Tibial artery (tissue), 4 donors: ENCODE results near the gene TRMO.

Experiments
- DNase-seq, 2 donors: peaks; one replicate each; pipeline ENCODE4 v3.0.0-alpha.2; 2019
- H3K27ac ChIP-seq, 2 donors: fragments of 200-600 bp; sonication (generic) in 1 of 2; 1 replicate in 1 of 2; 2 replicates in 1 of 2; pipeline ENCODE4 v1.5.1; 2018 to 2019; ENCODE audit warnings: mild to moderate bottlenecking in 1 of 2
- H3K27me3 ChIP-seq, 2 donors: fragments of 200-600 bp; sonication (generic) in 1 of 2; one replicate each; pipeline versions ENCODE4 v1.5.1 to v1.6.0; 2016 to 2019
- H3K36me3 ChIP-seq, 3 donors: fragments of 200-600 bp; sonication (generic) in 2 of 3; one replicate each; pipeline ENCODE4 v1.5.1; 2016 to 2019; ENCODE audit warnings: mild to moderate bottlenecking in 2 of 3
- H3K4me1 ChIP-seq, 4 donors: fragments of 200-600 bp; sonication (generic) in 2 of 4; 1 replicate in 3 of 4; 2 replicates in 1 of 4; pipeline ENCODE4 v1.5.1; 2016 to 2019
- H3K4me3 ChIP-seq, 2 donors: fragments of 200-600 bp; sonication (generic) in 1 of 2; 1 replicate in 1 of 2; 2 replicates in 1 of 2; pipeline ENCODE4 v1.5.1; 2018 to 2019; ENCODE audit warnings: mild to moderate bottlenecking in 2 of 2
- H3K9me3 ChIP-seq, 3 donors: fragments of 200-600 bp; sonication (generic) in 1 of 3; one replicate each; pipeline ENCODE4 v1.5.1; 2016 to 2019
- intact Hi-C: fragments of 100-400 bp; cut with DNase I; formaldehyde crosslinking; loops from one replicate; pipeline ENCODE4 v1.15.0; 2023; ENCODE audit warnings: low total_unique reads
- TF ChIP-seq, protein P1 (sequence below), 2 experiments: fragments of 200-600 bp in 1 of 2; fragments of 450-650 bp in 1 of 2; IDR thresholded peaks; one replicate each; pipeline ENCODE4 v1.5.1; 2017 to 2019; ENCODE audit warnings: antibody characterized with exemption in 2 of 2, mild to moderate bottlenecking in 1 of 2, moderate library complexity in 1 of 2

TRMO gene

DNA sequence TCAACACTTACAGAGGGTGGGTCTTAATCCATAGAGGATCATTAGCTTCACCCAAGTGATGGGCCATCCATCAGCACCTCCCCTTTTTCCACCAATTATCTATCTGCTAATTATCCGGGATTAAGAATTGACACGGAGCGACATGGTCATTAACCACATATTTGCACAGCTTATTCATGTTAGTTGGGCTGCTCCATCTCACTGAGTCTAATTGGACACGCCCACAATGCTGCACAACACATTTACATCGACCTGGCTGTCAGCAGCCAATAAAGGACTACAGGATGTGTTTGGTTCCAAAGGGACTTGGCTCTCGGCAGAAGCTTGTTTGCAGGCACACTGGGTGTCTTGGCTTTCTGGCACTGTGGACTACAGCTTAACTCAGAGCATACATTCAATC is 47.7 kb downstream of the TRMO start:
- intact Hi-C loops: no loop called here
- Histone ChIP-seq H3K36me3 (no peaks in the 10 kb centered on the region), H3K4me1 (peaks cover 0 to 6% (median 0%) of the 10 kb centered on the region in 4 donors), H3K9me3 (no peaks in the 10 kb centered on the region), H3K27ac (no peak overlapping the region), H3K4me3 (no peak overlapping the region), H3K27me3 (no peaks in the 10 kb centered on the region)
- no peak for DNase-seq
- TF ChIP-seq, protein P1, sequence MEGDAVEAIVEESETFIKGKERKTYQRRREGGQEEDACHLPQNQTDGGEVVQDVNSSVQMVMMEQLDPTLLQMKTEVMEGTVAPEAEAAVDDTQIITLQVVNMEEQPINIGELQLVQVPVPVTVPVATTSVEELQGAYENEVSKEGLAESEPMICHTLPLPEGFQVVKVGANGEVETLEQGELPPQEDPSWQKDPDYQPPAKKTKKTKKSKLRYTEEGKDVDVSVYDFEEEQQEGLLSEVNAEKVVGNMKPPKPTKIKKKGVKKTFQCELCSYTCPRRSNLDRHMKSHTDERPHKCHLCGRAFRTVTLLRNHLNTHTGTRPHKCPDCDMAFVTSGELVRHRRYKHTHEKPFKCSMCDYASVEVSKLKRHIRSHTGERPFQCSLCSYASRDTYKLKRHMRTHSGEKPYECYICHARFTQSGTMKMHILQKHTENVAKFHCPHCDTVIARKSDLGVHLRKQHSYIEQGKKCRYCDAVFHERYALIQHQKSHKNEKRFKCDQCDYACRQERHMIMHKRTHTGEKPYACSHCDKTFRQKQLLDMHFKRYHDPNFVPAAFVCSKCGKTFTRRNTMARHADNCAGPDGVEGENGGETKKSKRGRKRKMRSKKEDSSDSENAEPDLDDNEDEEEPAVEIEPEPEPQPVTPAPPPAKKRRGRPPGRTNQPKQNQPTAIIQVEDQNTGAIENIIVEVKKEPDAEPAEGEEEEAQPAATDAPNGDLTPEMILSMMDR (IDR thresholded peaks at IDR 0.05): no peak

DNA sequence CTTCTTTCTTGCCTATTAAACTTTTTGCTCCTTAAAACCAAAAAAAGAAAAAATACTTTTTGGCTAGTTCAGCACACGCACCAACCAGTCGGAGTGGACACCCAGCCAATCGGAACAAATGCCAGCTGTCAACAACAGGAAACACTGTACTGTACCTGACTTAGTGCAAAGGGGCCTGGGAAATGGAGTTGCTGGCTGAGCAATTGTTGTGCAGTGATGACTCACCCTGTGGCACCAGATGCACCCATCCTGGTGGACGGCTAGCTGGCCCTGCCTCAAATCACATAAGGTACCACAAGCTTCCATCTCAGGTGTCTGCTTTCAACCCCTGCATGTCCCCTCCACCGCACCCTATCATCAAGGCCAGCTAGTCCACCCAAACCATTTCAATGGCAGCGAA is 48.4 kb downstream of the TRMO start:
- H3K36me3 ChIP-seq: no peaks in the 10 kb centered on the region
- peaks cover 0 to 6% (median 0%) of the 10 kb centered on the region in 4 donors for H3K4me1 ChIP-seq
- TF ChIP-seq, protein P1 (IDR thresholded peaks at IDR 0.05): no peak
- no peak overlapping the region for H3K4me3 ChIP-seq
- no peaks in the 10 kb centered on the region for H3K27me3 ChIP-seq
- no peaks in the 10 kb centered on the region for H3K9me3 ChIP-seq
- DNase-seq: no peak
- H3K27ac ChIP-seq: no peak overlapping the region
- intact Hi-C loops: no loop called here

DNA sequence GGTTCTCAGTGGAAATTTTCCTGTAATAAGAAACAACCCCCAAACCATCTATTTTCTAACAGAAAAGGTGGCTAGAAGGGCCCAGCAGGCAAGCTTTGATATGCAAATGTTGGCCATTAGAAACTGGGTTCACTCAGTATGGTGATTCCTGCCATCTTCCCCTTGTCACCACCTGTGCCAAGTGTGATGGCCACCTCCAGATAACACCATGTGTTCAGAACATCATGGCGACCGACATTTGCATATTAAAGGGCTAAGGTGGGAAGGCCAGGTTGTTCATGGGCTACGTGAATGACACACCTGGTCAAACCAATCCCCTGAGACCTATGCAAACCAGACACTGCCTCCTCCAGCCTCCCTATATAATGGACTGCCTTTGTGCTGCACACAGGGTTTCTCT is 48.9 kb downstream of the TRMO start:
- TF ChIP-seq, protein P1 (IDR thresholded peaks at IDR 0.05): no peak
- Histone ChIP-seq H3K27ac (no peak overlapping the region), H3K36me3 (no peaks in the 10 kb centered on the region), H3K27me3 (no peaks in the 10 kb centered on the region), H3K9me3 (no peaks in the 10 kb centered on the region), H3K4me1 (peaks cover 0 to 6% (median 0%) of the 10 kb centered on the region in 4 donors), H3K4me3 (no peak overlapping the region)
- DNase-seq: no peak
- intact Hi-C loops: no loop called here

DNA sequence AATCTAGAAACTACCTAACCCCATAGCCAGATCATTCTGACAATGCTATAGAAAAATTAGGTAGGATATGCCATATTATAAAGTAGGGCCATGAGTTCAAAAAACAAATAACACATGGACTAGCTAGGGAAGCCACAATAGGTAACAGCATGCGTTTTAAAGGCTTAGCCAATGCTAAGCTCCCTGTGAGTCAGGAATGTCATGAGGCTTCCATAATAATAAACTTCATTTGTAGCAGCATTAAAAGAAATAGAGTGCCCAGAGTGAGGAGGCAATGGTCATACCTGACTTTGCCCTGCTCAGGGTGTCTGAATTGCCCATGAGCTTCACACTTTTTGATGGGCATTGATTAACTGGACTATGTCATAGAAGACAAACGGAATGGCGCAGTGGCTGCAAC is 53.4 kb downstream of the TRMO start:
- Histone ChIP-seq H3K27ac (no peak overlapping the region), H3K4me1 (no peaks in the 10 kb centered on the region), H3K36me3 (no peaks in the 10 kb centered on the region), H3K9me3 (peaks cover 0 to 20% (median 6%) of the 10 kb centered on the region in 3 donors), H3K4me3 (no peak overlapping the region), H3K27me3 (peaks cover 0 to 3% of the 10 kb centered on the region in 2 donors)
- DNase-seq: no peak
- intact Hi-C loops: no loop called here
- TF ChIP-seq, protein P1 (IDR thresholded peaks at IDR 0.05): no peak

DNA sequence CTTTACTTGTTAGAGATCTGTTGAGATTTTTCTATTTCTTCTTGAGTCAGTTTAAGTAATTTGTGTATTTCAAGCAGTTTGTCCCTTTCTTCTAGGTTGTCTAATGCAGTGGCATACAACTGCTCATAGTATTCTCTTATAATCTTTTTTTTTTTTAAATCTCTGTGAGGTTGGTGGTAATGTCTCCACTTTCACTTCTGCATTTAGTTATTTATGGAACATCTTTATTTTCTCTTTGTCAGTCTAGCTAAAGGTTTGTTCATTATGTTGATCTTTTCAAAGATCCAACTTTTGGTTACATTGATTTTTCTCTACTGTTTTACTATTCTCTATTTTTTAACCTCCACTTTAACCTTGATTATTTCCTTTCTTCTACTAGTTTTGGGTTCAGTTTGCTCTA is 55.5 kb downstream of the TRMO start:
- Histone ChIP-seq H3K4me1 (no peaks in the 10 kb centered on the region), H3K36me3 (no peaks in the 10 kb centered on the region), H3K4me3 (no peak overlapping the region), H3K27ac (no peak overlapping the region), H3K9me3 (peaks cover 0 to 20% (median 6%) of the 10 kb centered on the region in 3 donors), H3K27me3 (peaks cover 0 to 15% of the 10 kb centered on the region in 2 donors)
- TF ChIP-seq, protein P1 (IDR thresholded peaks at IDR 0.05): no peak
- intact Hi-C loops: no loop called here
- DNase-seq: no peak

DNA sequence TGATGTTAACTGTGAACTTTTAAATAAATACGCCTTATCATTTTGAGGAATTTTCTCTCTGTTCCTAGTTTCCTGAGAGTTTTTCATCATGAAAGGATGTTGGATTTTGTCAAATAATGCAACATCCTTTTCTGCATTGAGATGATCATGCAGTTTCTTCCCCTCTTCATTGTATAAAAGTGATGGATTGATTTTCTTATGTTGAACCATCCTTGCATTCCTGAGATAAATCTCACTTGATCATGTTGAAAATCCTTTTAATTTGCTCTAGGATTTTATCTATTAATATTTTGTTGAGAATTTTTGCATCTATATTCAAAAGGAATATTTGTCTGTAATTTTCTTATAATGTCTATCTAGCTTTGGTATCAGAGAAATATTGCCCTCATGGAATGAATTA is 56.0 kb downstream of the TRMO start:
- no peak overlapping the region for H3K27ac ChIP-seq
- H3K9me3 ChIP-seq: peaks cover 0 to 20% (median 6%) of the 10 kb centered on the region in 3 donors
- intact Hi-C loops: no loop called here
- no peaks in the 10 kb centered on the region for H3K36me3 ChIP-seq
- no peaks in the 10 kb centered on the region for H3K4me1 ChIP-seq
- DNase-seq: no peak
- H3K4me3 ChIP-seq: no peak overlapping the region
- H3K27me3 ChIP-seq: peaks cover 0 to 20% of the 10 kb centered on the region in 2 donors
- TF ChIP-seq, protein P1 (IDR thresholded peaks at IDR 0.05): no peak
